ENCODE data around the gene CBR3. TPM values are rescaled to one million over a fixed set of nuclear protein-coding genes. Genes with fewer than 3 reads are reported as not detected.
A peak's percentile ranks its signal among the peaks of the same experiment; 100 is the strongest.

Gene CBR3
- total and polyA plus RNA-seq, 4 donors: 0.23 to 9.0 (median 4.7) TPM

DNA sequence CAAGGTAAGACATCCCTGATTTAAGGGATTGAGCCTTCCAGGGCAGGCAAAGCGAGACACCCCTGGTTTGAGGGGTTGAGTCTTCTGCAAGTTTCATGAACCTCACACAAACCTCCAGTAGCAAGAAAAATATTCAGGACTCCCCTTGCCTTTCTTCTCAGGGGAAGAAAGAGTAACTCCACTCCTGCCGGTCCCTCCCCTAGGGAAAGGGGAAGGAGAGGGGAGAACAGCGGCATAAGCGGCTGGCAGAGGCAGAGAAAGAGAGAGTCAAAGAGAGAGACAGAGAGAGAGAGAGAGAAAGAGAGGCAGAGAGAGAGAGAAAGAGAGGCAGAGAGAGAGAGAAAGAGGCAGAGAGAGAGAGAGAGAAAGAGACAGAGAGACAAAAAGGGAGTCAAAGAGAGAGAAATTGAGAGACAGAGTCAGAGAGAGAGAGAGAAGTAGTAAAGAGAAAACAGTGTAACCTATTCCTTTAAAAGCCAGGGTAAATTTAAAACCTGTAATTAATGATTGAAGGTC lies 29.5 kb upstream of the CBR3 start:
- Histone ChIP-seq H3K4me1 (ENCODE audit: control insufficient read depth in 5 of 5, insufficient read depth in 5 of 5, low read length in 5 of 5) (peaks cover 0 to 13% (median 5%) of the 10 kb centered on the region in 5 donors), H3K36me3 (ENCODE audit: control insufficient read depth in 4 of 4, insufficient read depth in 4 of 4, low read length in 4 of 4) (no peaks in the 10 kb centered on the region), H3K9me3 (ENCODE audit: control insufficient read depth in 4 of 4, insufficient read depth in 3 of 4, low read length in 3 of 4) (no peaks in the 10 kb centered on the region), H3K4me3 (no peak overlapping the region), H3K9ac (ENCODE audit: insufficient read depth in 1 of 2, low read length in 2 of 2) (no peak overlapping the region), H3K27me3 (ENCODE audit: control insufficient read depth in 3 of 3, insufficient read depth in 3 of 3, low read length in 2 of 3) (peaks cover 0 to 13% (median 4%) of the 10 kb centered on the region in 3 donors), H3K27ac (ENCODE audit: low read depth in 1 of 2, low read length in 1 of 2) (no peak overlapping the region)
- ATAC-seq (ENCODE audit: insufficient read depth, low FRiP score) (no peak), DNase-seq (no peak)
- TF ChIP-seq, protein P1, sequence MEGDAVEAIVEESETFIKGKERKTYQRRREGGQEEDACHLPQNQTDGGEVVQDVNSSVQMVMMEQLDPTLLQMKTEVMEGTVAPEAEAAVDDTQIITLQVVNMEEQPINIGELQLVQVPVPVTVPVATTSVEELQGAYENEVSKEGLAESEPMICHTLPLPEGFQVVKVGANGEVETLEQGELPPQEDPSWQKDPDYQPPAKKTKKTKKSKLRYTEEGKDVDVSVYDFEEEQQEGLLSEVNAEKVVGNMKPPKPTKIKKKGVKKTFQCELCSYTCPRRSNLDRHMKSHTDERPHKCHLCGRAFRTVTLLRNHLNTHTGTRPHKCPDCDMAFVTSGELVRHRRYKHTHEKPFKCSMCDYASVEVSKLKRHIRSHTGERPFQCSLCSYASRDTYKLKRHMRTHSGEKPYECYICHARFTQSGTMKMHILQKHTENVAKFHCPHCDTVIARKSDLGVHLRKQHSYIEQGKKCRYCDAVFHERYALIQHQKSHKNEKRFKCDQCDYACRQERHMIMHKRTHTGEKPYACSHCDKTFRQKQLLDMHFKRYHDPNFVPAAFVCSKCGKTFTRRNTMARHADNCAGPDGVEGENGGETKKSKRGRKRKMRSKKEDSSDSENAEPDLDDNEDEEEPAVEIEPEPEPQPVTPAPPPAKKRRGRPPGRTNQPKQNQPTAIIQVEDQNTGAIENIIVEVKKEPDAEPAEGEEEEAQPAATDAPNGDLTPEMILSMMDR (IDR thresholded peaks at IDR 0.05; ENCODE audit: control extremely low read depth, extremely low read depth): no peak
- WGBS, 2 donors: 74 to 78% methylated on average over 4 of the region's 4 CpGs

DNA sequence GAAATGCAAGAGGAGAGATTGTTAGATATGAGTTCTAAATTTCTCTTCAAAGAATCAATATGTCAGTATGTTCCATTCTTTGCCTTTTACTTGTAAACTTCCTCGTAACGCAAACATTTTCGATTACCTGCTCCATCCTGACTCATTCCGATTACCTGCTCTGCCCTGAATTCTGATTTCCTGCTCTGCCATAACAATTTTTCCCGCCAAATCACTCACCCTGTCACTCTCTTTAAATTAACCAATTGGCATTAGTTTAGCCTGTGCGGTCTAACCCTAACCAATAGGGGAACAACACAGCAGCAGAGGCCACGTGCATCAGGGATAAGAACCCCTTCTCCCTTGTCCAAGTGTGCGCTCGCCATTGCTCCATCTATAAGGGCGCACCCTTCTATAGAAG lies 25.0 kb upstream of the CBR3 start:
- Histone ChIP-seq H3K27ac (ENCODE audit: low read depth in 1 of 2, low read length in 1 of 2) (no peak overlapping the region), H3K4me1 (ENCODE audit: control insufficient read depth in 5 of 5, insufficient read depth in 5 of 5, low read length in 5 of 5) (peaks cover 0 to 6% (median 2%) of the 10 kb centered on the region in 5 donors), H3K9me3 (ENCODE audit: control insufficient read depth in 4 of 4, insufficient read depth in 3 of 4, low read length in 3 of 4) (no peaks in the 10 kb centered on the region), H3K4me3 (no peak overlapping the region), H3K9ac (ENCODE audit: insufficient read depth in 1 of 2, low read length in 2 of 2) (no peak overlapping the region), H3K27me3 (ENCODE audit: control insufficient read depth in 3 of 3, insufficient read depth in 3 of 3, low read length in 2 of 3) (peaks cover 0 to 8% (median 0%) of the 10 kb centered on the region in 3 donors), H3K36me3 (ENCODE audit: control insufficient read depth in 4 of 4, insufficient read depth in 4 of 4, low read length in 4 of 4) (no peaks in the 10 kb centered on the region)
- TF ChIP-seq, protein P1 (IDR thresholded peaks at IDR 0.05; ENCODE audit: control extremely low read depth, extremely low read depth): no peak
- ATAC-seq (ENCODE audit: insufficient read depth, low FRiP score) (no peak), DNase-seq (no peak)
- 93 to 94% methylated on average over 10 of the region's 10 CpGs for WGBS, 2 donors

DNA sequence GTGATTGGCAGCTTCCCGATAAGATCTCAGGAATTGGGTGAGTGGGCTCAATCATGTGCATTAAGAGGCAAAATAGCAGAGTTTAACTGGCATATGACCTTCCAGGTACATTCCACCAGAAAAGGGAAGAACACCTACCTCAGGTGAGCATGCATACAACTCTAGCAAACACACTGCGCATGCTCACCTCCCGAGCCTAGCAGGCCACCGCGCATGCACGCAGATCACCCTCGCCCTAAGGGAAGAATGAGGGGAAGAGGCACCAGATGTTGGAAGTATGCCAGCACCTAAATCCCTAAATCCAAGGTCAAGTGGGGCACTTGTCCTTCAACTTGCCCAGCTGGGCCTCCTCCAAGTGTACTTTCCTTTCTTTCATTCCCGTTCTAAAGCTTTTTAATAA lies 23.6 kb upstream of the CBR3 start:
- DNase-seq: peak in 2 of 3 donors; percentile 13 to 24
- no peaks in the 10 kb centered on the region for H3K9me3 ChIP-seq (ENCODE audit: control insufficient read depth in 4 of 4, insufficient read depth in 3 of 4, low read length in 3 of 4)
- ATAC-seq (ENCODE audit: insufficient read depth, low FRiP score): no peak
- H3K9ac ChIP-seq (ENCODE audit: insufficient read depth in 1 of 2, low read length in 2 of 2): no peak overlapping the region
- WGBS, 2 donors: 65 to 95% methylated on average over 8 of the region's 8 CpGs
- TF ChIP-seq, protein P1 (IDR thresholded peaks at IDR 0.05; ENCODE audit: control extremely low read depth, extremely low read depth): no peak
- H3K27ac ChIP-seq (ENCODE audit: low read depth in 1 of 2, low read length in 1 of 2): no peak overlapping the region
- peaks cover 0 to 3% (median 0%) of the 10 kb centered on the region in 5 donors for H3K4me1 ChIP-seq (ENCODE audit: control insufficient read depth in 5 of 5, insufficient read depth in 5 of 5, low read length in 5 of 5)
- H3K4me3 ChIP-seq: no peak overlapping the region
- H3K36me3 ChIP-seq (ENCODE audit: control insufficient read depth in 4 of 4, insufficient read depth in 4 of 4, low read length in 4 of 4): no peaks in the 10 kb centered on the region
- no peaks in the 10 kb centered on the region for H3K27me3 ChIP-seq (ENCODE audit: control insufficient read depth in 3 of 3, insufficient read depth in 3 of 3, low read length in 2 of 3)

Measured in lung (tissue), 12 donors.